Measurements from ENCODE around the gene KLHL22. TPM values are rescaled to one million over a fixed set of nuclear protein-coding genes. Genes with fewer than 3 reads are reported as not detected.

The KLHL22 gene
- total RNA-seq, 2 experiments from 2014 or later = 13.9 to 14.8 TPM

GRCh38 chr22:20526628-20527355, 31.2 kb upstream of the KLHL22 start:
- ChIA-PET CTCF (interaction anchor here (0.9 to 2.8 kb wide), 4 partner anchors 11 to 38 kb away, joined by 3 to 11 read pairs (median 6); partner anchors contain the start of gene MED15), POLR2A (no interaction called here)

GRCh38 chr22:20526305-20526627, 30.7 kb upstream of the KLHL22 start:
- POLR2A ChIA-PET = no interaction called here

GRCh38 chr22:20525048-20525447, 29.5 kb upstream of the KLHL22 start:
- POLR2A ChIA-PET = no interaction called here
- CTCF ChIA-PET = no interaction called here

More at GRCh38 chr22:20526305-20526627, 30.7 kb upstream of the KLHL22 start:
- CTCF ChIA-PET = interaction anchor here (0.9 to 2.8 kb wide), 3 partner anchors 12 to 38 kb away, joined by 3 to 11 read pairs (median 5); no protein-coding TSS in a partner anchor

- ChIA-PET POLR2A (no interaction called here), CTCF (interaction anchor here (1.2 kb wide), 1 partner anchor 27 kb away, joined by 3 read pairs; no protein-coding TSS in a partner anchor)
Measured at GRCh38 chr22:20524004-20524481, 28.4 kb upstream of the KLHL22 start.

GRCh38 chr22:20523086-20523983, 27.7 kb upstream of the KLHL22 start:
- ChIA-PET POLR2A (interaction anchor here (0.6 kb wide), 1 partner anchor 14 kb away, joined by 13 read pairs; no protein-coding TSS in a partner anchor), CTCF (interaction anchor here (1.2 kb wide), 1 partner anchor 28 kb away, joined by 3 read pairs; no protein-coding TSS in a partner anchor)

- ChIA-PET CTCF (no interaction called here), POLR2A (interaction anchor here (0.6 to 1.0 kb wide), 3 partner anchors 13 to 57 kb away, joined by 3 to 13 read pairs (median 4); no protein-coding TSS in a partner anchor)
Measured at GRCh38 chr22:20522134-20523004, 26.8 kb upstream of the KLHL22 start.

- ChIA-PET CTCF (interaction anchor here (1.2 to 3.5 kb wide), 5 partner anchors 29 to 49 kb away, joined by 3 to 11 read pairs (median 4); no protein-coding TSS in a partner anchor), POLR2A (no interaction called here)
Measured at GRCh38 chr22:20520093-20520511, 24.5 kb upstream of the KLHL22 start.

GRCh38 chr22:20519558-20519957, 24.0 kb upstream of the KLHL22 start:
- ChIA-PET POLR2A (interaction anchor here (0.6 kb wide), 1 partner anchor 1214 kb away, joined by 5 read pairs; no protein-coding TSS in a partner anchor), CTCF (interaction anchor here (1.2 to 3.5 kb wide), 4 partner anchors 30 to 49 kb away, joined by 3 to 11 read pairs (median 4); no protein-coding TSS in a partner anchor)

GRCh38 chr22:20517841-20518592, 22.4 kb upstream of the KLHL22 start:
- POLR2A ChIA-PET = interaction anchor here (0.6 to 1.4 kb wide), 3 partner anchors 9 to 100 kb away, joined by 3 to 8 read pairs (median 3); no protein-coding TSS in a partner anchor
- CTCF ChIA-PET = interaction anchor here (1.0 to 3.5 kb wide), 3 partner anchors 10 to 46 kb away, joined by 4 to 11 read pairs (median 4); partner anchors contain the start of gene MED15

- ChIA-PET POLR2A (interaction anchor here (1.4 kb wide), 1 partner anchor 9 kb away, joined by 8 read pairs; no protein-coding TSS in a partner anchor), CTCF (interaction anchor here (1.5 kb wide), 1 partner anchor 9 kb away, joined by 4 read pairs; the partner anchor contains the start of gene MED15)
Measured at GRCh38 chr22:20517422-20517821, 21.8 kb upstream of the KLHL22 start.

- POLR2A ChIA-PET = no interaction called here
- CTCF ChIA-PET = interaction anchor here (0.7 kb wide), 1 partner anchor 143 kb away, joined by 3 read pairs; no protein-coding TSS in a partner anchor
Measured at GRCh38 chr22:20516399-20516798, 20.8 kb upstream of the KLHL22 start.

- ChIA-PET CTCF (interaction anchor here (1.2 to 1.5 kb wide), 4 partner anchors 13 to 97 kb away, joined by 3 to 6 read pairs (median 4); no protein-coding TSS in a partner anchor), POLR2A (no interaction called here)
Measured at GRCh38 chr22:20514658-20515406, 19.2 kb upstream of the KLHL22 start.

- ChIA-PET CTCF (interaction anchor here (0.7 to 5.6 kb wide), 6 partner anchors 23 to 60 kb away, joined by 3 to 36 read pairs (median 4); no protein-coding TSS in a partner anchor), POLR2A (interaction anchor here (0.6 kb wide), 1 partner anchor 18 kb away, joined by 6 read pairs; no protein-coding TSS in a partner anchor)
Measured at GRCh38 chr22:20511578-20512229, 16.1 kb upstream of the KLHL22 start.

- ChIA-PET POLR2A (interaction anchor here (0.6 kb wide), 1 partner anchor 19 kb away, joined by 6 read pairs; no protein-coding TSS in a partner anchor), CTCF (interaction anchor here (1.1 to 5.6 kb wide), 3 partner anchors 40 to 54 kb away, joined by 3 to 36 read pairs (median 3); no protein-coding TSS in a partner anchor)
Measured at GRCh38 chr22:20510811-20511577, 15.4 kb upstream of the KLHL22 start.
